Prostate gland (tissue), 2 donors: ENCODE results near the gene P3H2.

Experiments used
- POLR2A ChIP-seq: fragments of 450-650 bp; IDR thresholded peaks from one replicate; pipeline ENCODE4 v1.6.1; 2016; ENCODE audit warnings: antibody characterized with exemption, mild to moderate bottlenecking
- POLR2AphosphoS5 ChIP-seq: sonication (generic); formaldehyde crosslinking; IDR thresholded peaks from one replicate; pipeline ENCODE4 v1.6.1; 2017; ENCODE audit warnings: antibody characterized with exemption
- TF ChIP-seq, protein P1 (sequence below), 4 experiments: fragments of 200-600 bp in 2 of 4; fragments of 450-650 bp in 2 of 4; sonication (generic) in 2 of 4; IDR thresholded peaks; 1 replicate in 3 of 4; 2 replicates in 1 of 4; pipeline ENCODE4 v1.5.1; 2016 to 2019; ENCODE audit warnings: antibody characterized with exemption in 4 of 4, mild to moderate bottlenecking in 2 of 4, moderate library complexity in 2 of 4

DNA sequence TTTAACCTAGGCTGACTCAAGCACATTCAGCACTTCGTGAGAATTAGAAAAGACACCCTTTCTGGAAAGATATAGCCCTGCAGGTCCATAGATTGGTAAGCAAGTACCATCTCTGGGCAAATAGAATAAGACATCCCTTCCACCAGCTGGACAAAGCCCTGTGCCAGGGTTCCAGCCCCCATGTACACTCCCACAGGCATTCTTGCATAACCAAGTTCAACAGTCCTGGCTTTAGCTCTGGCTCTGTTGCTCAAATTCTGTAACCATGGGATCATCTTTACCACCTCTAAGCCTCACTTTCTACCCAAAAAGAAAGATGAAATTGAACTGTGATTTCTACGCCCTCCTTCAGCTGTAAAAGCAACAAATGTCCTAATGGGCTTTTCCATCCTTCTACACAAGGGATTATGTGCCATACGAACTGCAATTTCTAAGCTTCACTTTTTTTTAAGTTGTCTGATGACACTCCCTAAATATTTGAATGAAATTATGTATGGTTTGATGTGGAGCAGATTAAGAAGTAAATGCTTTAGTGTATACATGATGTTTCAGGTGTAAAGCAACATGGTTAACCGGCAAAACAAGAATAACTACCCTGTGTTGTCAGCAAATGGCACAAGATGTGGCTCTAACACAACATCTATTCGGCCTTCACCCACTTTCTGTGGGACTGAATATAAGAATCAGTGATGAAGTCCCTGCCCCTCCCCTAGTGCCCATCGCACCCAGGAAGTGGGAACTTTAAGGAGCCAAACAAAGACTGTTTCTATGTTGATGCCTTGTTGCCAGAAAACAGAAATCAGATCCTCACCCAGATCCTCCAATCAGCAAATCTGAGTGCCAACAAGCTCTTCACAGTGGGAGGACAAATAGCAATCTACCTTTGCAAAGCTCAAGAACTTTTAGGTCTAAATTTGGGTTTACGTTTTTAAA lies 165.7 kb downstream of the P3H2 start:
- TF ChIP-seq, protein P1, sequence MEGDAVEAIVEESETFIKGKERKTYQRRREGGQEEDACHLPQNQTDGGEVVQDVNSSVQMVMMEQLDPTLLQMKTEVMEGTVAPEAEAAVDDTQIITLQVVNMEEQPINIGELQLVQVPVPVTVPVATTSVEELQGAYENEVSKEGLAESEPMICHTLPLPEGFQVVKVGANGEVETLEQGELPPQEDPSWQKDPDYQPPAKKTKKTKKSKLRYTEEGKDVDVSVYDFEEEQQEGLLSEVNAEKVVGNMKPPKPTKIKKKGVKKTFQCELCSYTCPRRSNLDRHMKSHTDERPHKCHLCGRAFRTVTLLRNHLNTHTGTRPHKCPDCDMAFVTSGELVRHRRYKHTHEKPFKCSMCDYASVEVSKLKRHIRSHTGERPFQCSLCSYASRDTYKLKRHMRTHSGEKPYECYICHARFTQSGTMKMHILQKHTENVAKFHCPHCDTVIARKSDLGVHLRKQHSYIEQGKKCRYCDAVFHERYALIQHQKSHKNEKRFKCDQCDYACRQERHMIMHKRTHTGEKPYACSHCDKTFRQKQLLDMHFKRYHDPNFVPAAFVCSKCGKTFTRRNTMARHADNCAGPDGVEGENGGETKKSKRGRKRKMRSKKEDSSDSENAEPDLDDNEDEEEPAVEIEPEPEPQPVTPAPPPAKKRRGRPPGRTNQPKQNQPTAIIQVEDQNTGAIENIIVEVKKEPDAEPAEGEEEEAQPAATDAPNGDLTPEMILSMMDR (IDR thresholded peaks at IDR 0.05), result no peak
- no peak for TF ChIP-seq POLR2A
- no peak for TF ChIP-seq POLR2AphosphoS5
